ENCODE results near the gene NUTF2.

The NUTF2 gene

GRCh38 chr16:67871256-67871655 is 24.5 kb downstream of the NUTF2 start:
- TF ChIP-seq CTCF (IDR thresholded peaks at IDR 0.05; ENCODE audit: insufficient read depth, low read length, poor library complexity, severe bottlenecking): no peak
- Histone ChIP-seq H3K36me3 (ENCODE audit: control insufficient read depth, insufficient read depth, low read length) (peaks cover 14% of the 10 kb centered on the region), H3K27me3 (replicated peaks; ENCODE audit: control insufficient read depth, insufficient read depth, low read length) (no peaks in the 10 kb centered on the region), H3K4me3 (replicated peaks; ENCODE audit: low read depth, low read length) (no peak overlapping the region)
- no peak for DNase-seq (ENCODE audit: extremely low read depth, insufficient read length)

GRCh38 chr16:67872131-67872630 is 25.4 kb downstream of the NUTF2 start:
- no peak for TF ChIP-seq CTCF (IDR thresholded peaks at IDR 0.05; ENCODE audit: insufficient read depth, low read length, poor library complexity, severe bottlenecking)
- Histone ChIP-seq H3K4me3 (replicated peaks; ENCODE audit: low read depth, low read length) (no peak overlapping the region; the same call in 1 of the 2 replicates), H3K27me3 (replicated peaks; ENCODE audit: control insufficient read depth, insufficient read depth, low read length) (no peaks in the 10 kb centered on the region), H3K36me3 (ENCODE audit: control insufficient read depth, insufficient read depth, low read length) (peaks cover 23% of the 10 kb centered on the region)
- no peak for DNase-seq (ENCODE audit: extremely low read depth, insufficient read length)

- H3K4me3 ChIP-seq (replicated peaks; ENCODE audit: low read depth, low read length): peak within 1 kb of the TSS; percentile 92
- peaks cover 28% of the 10 kb centered on the region for H3K36me3 ChIP-seq (ENCODE audit: control insufficient read depth, insufficient read depth, low read length)
- H3K27me3 ChIP-seq (replicated peaks; ENCODE audit: control insufficient read depth, insufficient read depth, low read length): no peaks in the 10 kb centered on the region
- peak; percentile 89 for DNase-seq (ENCODE audit: extremely low read depth, insufficient read length)
- no peak for TF ChIP-seq CTCF (IDR thresholded peaks at IDR 0.05; ENCODE audit: insufficient read depth, low read length, poor library complexity, severe bottlenecking)
These were observed 26.1 kb downstream of the NUTF2 start, which contains the start of gene EDC4 for GRCh38 chr16:67872631-67873434. Gene EDC4 (plus strand): TSS chr16:67873052. CDS start chr16:67873262, 210 bp downstream.

GRCh38 chr16:67873435-67874370 is 27.0 kb downstream of the NUTF2 start:
- no peaks in the 10 kb centered on the region for H3K27me3 ChIP-seq (replicated peaks; ENCODE audit: control insufficient read depth, insufficient read depth, low read length)
- peaks cover 33% of the 10 kb centered on the region for H3K36me3 ChIP-seq (ENCODE audit: control insufficient read depth, insufficient read depth, low read length)
- TF ChIP-seq CTCF (IDR thresholded peaks at IDR 0.05; ENCODE audit: insufficient read depth, low read length, poor library complexity, severe bottlenecking): no peak
- H3K4me3 ChIP-seq (replicated peaks; ENCODE audit: low read depth, low read length): peak overlapping the region; percentile 92
- DNase-seq (ENCODE audit: extremely low read depth, insufficient read length): no peak

GRCh38 chr16:67874372-67874771 is 27.6 kb downstream of the NUTF2 start:
- no peak for TF ChIP-seq CTCF (IDR thresholded peaks at IDR 0.05; ENCODE audit: insufficient read depth, low read length, poor library complexity, severe bottlenecking)
- no peaks in the 10 kb centered on the region for H3K27me3 ChIP-seq (replicated peaks; ENCODE audit: control insufficient read depth, insufficient read depth, low read length)
- DNase-seq (ENCODE audit: extremely low read depth, insufficient read length): no peak
- H3K4me3 ChIP-seq (replicated peaks; ENCODE audit: low read depth, low read length): peak overlapping the region; percentile 92
- H3K36me3 ChIP-seq (ENCODE audit: control insufficient read depth, insufficient read depth, low read length): peaks cover 38% of the 10 kb centered on the region
